Duodenal mucosa (tissue), 2 donors: ENCODE measurements around the gene SERPINB5.

Source experiments
- H3K27ac ChIP-seq: one replicate; pipeline ENCODE4 v1.7.0; 2013; ENCODE audit warnings: low read depth, low read length
- H3K27me3 ChIP-seq, 2 donors: one replicate each; pipeline ENCODE4 v1.7.0; 2013; ENCODE audit warnings: low read length in 2 of 2, control low read depth in 1 of 2; ENCODE audit not compliant: insufficient read depth in 2 of 2, control insufficient read depth in 1 of 2
- H3K36me3 ChIP-seq, 2 donors: one replicate each; pipeline ENCODE4 v1.7.0; 2013; ENCODE audit warnings: low read length in 2 of 2, control low read depth in 1 of 2; ENCODE audit not compliant: insufficient read depth in 2 of 2, control insufficient read depth in 1 of 2
- H3K4me1 ChIP-seq, 2 donors: one replicate each; pipeline ENCODE4 v1.7.0; 2013; ENCODE audit warnings: low read length in 2 of 2, control low read depth in 1 of 2; ENCODE audit not compliant: insufficient read depth in 2 of 2, control insufficient read depth in 1 of 2
- H3K4me3 ChIP-seq, 2 donors: one replicate each; pipeline ENCODE4 v1.7.0; 2013; ENCODE audit warnings: low read length in 2 of 2, low read depth in 1 of 2
- H3K9ac ChIP-seq, 2 donors: one replicate each; pipeline ENCODE4 v1.7.0; 2013; ENCODE audit warnings: low read length in 2 of 2, low read depth in 1 of 2
- H3K9me3 ChIP-seq, 2 donors: one replicate each; pipeline ENCODE4 v1.7.0; 2013; ENCODE audit warnings: low read length in 2 of 2, control low read depth in 1 of 2; ENCODE audit not compliant: control insufficient read depth in 1 of 2

SERPINB5 gene

DNA sequence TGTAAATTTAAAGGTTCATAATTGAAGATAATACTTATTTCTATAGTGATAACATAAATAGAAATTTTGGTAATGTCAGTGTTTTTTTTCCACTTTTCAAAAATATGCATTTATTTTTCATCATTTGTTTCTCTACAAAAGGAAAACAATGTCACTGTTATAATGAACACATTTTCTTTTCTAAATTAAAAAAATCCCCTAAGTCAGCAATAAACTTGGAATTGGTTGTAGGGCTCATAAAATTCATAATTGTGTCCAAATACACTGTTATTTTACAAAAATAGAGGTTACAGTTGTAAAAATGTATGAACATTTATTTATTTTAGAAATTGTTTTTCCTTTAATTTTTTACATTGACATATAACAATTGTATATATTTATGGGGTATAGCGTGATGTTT lies 39.0 kb downstream of the SERPINB5 start:
- Histone ChIP-seq H3K36me3 (no peaks in the 10 kb centered on the region), H3K9ac (no peak overlapping the region), H3K4me3 (no peak overlapping the region), H3K9me3 (no peaks in the 10 kb centered on the region), H3K27me3 (peaks cover 0 to 10% of the 10 kb centered on the region in 2 donors), H3K4me1 (no peaks in the 10 kb centered on the region), H3K27ac (no peak overlapping the region)

DNA sequence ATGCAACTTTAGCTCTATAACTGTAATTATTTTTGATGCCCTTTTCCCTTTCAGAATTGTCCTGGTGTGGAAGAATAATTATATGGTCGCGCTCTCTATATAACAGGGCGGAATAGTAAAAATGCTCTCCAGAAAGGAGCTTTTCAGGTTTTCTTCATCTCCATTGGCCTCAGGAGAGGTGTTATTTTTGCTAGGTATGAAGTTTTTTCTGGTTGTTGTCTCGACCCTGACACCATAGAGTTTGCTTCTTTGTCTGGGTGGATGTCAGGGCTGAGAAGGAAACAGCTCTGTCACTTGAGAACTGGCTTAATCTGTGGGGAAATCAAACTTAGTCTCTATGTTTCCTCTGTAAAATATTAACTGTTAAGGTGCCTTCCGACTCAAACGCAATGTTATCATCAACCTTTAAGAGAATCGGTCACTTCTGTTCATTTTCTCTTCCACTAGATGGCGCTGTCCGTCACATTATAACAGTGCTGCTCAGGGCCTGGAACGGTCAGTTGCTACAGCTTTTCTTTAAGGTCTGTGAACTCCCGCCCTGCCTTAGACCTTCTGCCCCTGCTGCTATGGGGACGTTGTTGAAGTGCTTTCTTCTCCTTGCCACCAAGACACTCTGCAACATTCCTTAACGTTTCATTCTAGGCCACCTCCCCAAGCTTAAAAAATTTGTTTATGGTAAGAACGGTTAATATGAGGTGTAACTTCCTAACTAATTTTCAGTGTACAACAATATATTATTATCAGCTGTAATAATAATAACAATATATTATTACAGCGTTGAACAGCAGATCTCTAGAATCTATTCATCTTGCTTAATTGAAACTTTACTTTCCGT lies 41.6 kb downstream of the SERPINB5 start:
- Histone ChIP-seq H3K9ac (no peak overlapping the region), H3K27me3 (peaks cover 0 to 3% of the 10 kb centered on the region in 2 donors), H3K36me3 (no peaks in the 10 kb centered on the region)

DNA sequence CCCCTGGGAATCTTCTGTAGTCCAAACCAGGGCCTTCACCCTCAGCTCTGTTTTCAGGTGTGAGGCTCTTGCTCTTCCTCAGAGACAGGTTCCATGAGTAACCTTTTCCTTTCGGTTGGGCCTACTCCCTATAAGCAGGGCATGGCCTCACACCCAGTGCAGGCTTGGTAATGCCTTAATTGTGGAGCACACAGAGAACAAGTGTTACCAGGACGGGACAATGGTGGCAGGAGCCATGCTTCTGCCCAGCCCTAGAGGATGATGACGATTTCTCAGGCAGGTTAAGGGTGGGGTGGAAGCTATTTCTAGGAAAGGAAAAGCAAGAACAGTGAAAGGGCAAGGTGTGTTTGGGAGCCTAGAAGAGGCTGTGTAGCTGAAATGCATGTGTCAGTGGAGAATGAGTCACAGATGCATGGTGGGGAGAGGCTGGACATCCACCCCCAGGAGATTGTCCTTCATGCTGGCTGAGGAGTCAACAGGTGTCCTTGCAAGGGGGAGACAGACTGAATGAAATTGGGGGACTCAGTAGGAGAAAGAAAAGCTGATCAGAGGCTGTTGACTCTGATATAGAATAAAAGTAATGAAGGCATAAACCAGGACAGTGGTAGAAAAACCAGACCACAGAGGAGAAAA lies 43.4 kb downstream of the SERPINB5 start:
- Histone ChIP-seq H3K9ac (no peak overlapping the region), H3K9me3 (no peaks in the 10 kb centered on the region), H3K4me3 (no peak overlapping the region), H3K36me3 (no peaks in the 10 kb centered on the region), H3K27ac (no peak overlapping the region), H3K4me1 (no peaks in the 10 kb centered on the region), H3K27me3 (no peaks in the 10 kb centered on the region)

More for the DNA sequence above, 41.6 kb downstream of the SERPINB5 start:
- H3K9me3 ChIP-seq = no peaks in the 10 kb centered on the region
- no peaks in the 10 kb centered on the region for H3K4me1 ChIP-seq
- no peak overlapping the region for H3K27ac ChIP-seq
- H3K4me3 ChIP-seq = no peak overlapping the region

DNA sequence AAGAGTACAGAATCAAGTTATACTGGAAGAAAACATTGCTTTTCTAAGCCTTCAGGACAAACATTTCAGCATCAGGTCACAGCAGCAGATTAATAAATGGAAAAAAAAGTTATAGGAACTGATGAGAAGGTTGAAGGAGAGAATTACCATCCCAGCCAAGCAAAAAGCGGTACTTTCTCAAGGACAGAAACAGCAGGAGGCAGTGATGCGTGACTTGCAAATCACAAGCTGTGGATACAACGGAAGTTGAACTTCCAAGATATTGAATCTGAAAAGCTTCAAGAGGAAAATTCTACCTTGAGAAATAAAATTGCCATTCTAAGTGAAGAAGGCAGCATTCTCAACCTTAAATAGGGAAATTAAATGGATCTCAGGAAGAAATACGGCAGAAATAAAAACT lies 46.9 kb downstream of the SERPINB5 start:
- Histone ChIP-seq H3K36me3 (no peaks in the 10 kb centered on the region), H3K4me3 (no peak overlapping the region), H3K27ac (no peak overlapping the region), H3K9me3 (no peaks in the 10 kb centered on the region), H3K27me3 (no peaks in the 10 kb centered on the region), H3K4me1 (no peaks in the 10 kb centered on the region), H3K9ac (no peak overlapping the region)

DNA sequence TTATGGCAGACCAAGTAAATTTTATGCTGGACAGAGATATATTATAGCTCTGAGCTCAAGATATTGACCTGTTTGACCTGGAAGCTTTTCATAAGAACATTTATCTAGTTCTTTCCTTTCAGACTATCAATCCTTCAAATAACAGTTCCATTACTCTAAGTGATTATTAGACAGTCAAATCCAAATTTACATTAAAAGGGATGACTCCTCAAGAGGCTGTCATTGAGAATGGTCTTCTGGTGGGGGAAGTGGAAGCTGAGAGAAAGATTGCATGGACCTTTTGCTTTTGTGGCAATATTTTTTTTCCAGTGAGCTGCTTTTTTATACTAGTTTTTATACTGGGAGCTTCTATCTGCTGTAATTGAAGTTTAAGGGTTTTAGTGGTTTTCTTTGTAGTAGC lies 50.5 kb downstream of the SERPINB5 start:
- no peaks in the 10 kb centered on the region for H3K36me3 ChIP-seq
- H3K27ac ChIP-seq = no peak overlapping the region
- no peak overlapping the region for H3K4me3 ChIP-seq

DNA sequence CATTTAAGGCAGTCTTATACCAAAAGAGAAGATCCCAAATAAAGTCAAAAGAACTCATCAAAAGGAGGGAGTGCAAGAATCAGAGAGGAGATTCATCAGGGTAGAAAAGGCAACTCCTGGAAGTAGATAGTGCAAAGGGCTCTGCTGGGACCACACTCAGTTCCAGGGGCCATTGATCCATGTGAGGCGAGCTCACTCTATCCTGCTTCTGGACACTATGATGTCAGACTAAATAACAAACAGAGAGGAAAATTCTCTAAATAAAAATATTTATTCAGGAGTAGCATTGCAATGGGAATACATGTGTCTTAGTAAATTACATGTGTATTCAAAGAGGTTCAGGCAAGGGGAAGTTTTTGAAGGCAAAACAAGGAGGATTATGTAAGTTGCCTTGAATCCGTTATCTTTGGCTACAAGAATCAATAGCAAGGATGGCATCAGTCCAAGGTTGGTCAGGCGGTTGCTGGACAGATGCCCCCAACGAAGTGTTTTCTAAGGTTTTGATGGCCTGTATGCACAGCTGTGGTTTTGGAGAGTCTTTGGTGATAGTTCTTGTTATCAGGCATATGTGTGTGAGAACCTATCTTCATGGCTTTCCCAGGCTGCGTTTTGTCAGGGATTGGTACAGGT lies 52.2 kb downstream of the SERPINB5 start:
- H3K4me3 ChIP-seq = no peak overlapping the region
- H3K27me3 ChIP-seq = no peaks in the 10 kb centered on the region
- H3K9ac ChIP-seq = no peak overlapping the region
- H3K27ac ChIP-seq = no peak overlapping the region
- H3K9me3 ChIP-seq = no peaks in the 10 kb centered on the region
- H3K36me3 ChIP-seq = no peaks in the 10 kb centered on the region
- H3K4me1 ChIP-seq = no peaks in the 10 kb centered on the region

More for the DNA sequence above, 50.5 kb downstream of the SERPINB5 start:
- no peak overlapping the region for H3K9ac ChIP-seq
- H3K9me3 ChIP-seq = no peaks in the 10 kb centered on the region
- no peaks in the 10 kb centered on the region for H3K27me3 ChIP-seq
- no peaks in the 10 kb centered on the region for H3K4me1 ChIP-seq

DNA sequence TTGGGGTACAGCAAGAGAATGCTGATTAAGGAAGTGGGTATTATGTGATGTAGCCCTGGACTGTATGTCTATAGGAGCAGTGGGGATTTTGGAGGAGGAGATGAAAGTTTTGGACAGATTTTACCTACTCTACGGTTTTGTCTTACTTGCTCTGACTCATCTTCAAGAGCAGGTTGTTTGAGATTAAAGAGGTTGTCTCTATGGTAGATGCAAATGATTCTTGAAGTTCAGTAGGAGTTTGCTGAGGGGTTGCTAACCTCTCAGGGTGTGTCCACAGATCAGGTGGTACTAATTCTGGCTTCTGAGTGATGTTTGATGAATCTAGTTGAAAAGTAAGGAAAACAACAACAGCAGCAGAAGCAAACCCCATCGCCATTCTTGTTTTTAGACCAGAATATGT lies 55.7 kb downstream of the SERPINB5 start:
- Histone ChIP-seq H3K36me3 (no peaks in the 10 kb centered on the region), H3K9ac (no peak overlapping the region), H3K27ac (no peak overlapping the region), H3K4me3 (no peak overlapping the region), H3K4me1 (no peaks in the 10 kb centered on the region), H3K27me3 (no peaks in the 10 kb centered on the region), H3K9me3 (no peaks in the 10 kb centered on the region)

DNA sequence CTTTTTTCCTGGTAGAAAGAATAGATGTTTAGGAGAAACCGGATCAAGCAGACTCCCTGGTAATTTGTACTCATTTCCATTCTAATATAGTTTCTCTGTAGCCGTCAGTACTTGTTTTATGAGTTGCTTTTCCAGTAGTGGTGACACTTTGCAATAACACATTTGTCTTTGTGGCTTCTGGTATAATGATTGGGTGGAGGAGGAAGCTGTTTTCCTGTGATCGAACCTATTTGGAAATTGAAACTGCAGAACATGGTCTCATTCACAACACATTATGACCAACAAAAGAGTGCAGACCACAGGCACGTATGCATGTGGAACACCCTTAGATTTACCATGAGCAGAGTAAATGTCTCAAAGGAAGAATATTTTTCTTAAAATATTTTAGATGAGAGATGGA lies 57.9 kb downstream of the SERPINB5 start:
- Histone ChIP-seq H3K4me1 (no peaks in the 10 kb centered on the region), H3K9me3 (no peaks in the 10 kb centered on the region), H3K27ac (no peak overlapping the region), H3K9ac (no peak overlapping the region), H3K4me3 (no peak overlapping the region), H3K27me3 (no peaks in the 10 kb centered on the region), H3K36me3 (no peaks in the 10 kb centered on the region)

DNA sequence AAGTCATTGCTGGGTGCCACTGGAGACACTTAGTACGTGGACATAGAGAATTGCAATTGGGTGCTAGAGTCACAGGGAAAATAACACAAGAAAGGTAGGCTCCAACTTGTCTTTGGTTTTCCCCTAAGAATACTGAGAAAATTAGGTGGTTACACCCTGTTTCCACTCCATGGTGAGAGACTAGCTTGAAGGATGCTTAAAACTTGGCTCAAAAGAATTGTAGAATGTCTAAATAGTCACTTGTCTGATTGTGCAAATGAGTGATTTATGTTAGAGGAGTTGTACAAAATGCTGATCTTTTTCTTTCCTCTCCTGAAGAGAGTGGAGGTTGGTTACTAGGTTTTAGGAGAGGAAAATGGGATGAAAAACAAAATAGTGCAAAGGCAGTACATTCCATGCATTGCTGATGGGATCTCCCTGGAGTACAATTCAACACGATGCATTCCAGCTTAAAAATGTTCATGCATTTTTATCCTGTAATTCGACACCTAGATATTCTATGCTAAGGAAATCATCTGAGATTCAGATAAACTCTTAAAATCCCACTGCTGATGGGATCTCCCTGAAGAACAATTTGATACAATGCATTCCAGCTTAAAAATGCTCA lies 63.2 kb downstream of the SERPINB5 start:
- no peak overlapping the region for H3K27ac ChIP-seq
- H3K9ac ChIP-seq = no peak overlapping the region
- no peaks in the 10 kb centered on the region for H3K4me1 ChIP-seq
- peaks cover 0 to 4% of the 10 kb centered on the region in 2 donors for H3K27me3 ChIP-seq
- no peaks in the 10 kb centered on the region for H3K36me3 ChIP-seq
- H3K9me3 ChIP-seq = no peaks in the 10 kb centered on the region
- no peak overlapping the region for H3K4me3 ChIP-seq

DNA sequence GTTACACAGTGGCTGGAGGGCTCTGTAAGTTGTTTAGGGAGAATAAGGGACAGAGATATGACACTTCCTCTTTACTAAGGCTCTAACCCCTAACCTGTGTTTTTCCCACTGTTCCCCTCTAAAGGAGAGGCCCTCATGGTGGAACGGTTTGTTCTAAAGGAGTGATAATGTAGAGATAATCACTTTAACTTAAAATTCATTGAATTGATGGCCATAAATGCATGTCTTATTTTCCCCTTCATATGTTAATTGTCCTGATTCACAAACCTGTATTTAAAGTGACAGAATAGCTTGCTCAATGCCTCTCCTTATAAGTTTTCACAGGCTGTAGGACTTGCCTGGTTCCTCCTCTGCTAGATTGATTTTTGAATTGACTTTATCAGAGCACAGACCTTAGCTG lies 65.3 kb downstream of the SERPINB5 start, which contains the start of gene SERPINB12:
Gene SERPINB12, plus strand, starts transcription at position 301 of the 400 bp plus-strand sequence. CDS start 13,791 bp downstream, outside the sequence.
- H3K9me3 ChIP-seq = no peaks in the 10 kb centered on the region
- H3K36me3 ChIP-seq = no peaks in the 10 kb centered on the region
- H3K4me1 ChIP-seq = no peaks in the 10 kb centered on the region
- H3K4me3 ChIP-seq = no peak within 1 kb of the TSS
- no peak within 1 kb of the TSS for H3K27ac ChIP-seq
- H3K27me3 ChIP-seq = peaks cover 0 to 4% of the 10 kb centered on the region in 2 donors
- H3K9ac ChIP-seq = no peak within 1 kb of the TSS
